Sigmoid colon (tissue), 7 donors: Measurements from ENCODE around the gene SERTAD1. TPM values are rescaled to one million over a fixed set of nuclear protein-coding genes. Genes with fewer than 3 reads are reported as not detected.

Source experiments
- DNase-seq: peaks from one replicate; pipeline ENCODE4 v3.0.0-alpha.2; 2019
- H3K27ac ChIP-seq, 4 donors: fragments of 200-600 bp; sonication (generic); one replicate each; pipeline ENCODE4 v1.5.1; 2016 to 2019; ENCODE audit warnings: mild to moderate bottlenecking in 1 of 4
- H3K27me3 ChIP-seq, 3 donors: fragments of 200-600 bp; sonication (generic); one replicate each; pipeline ENCODE4 v1.5.1; 2019; ENCODE audit warnings: mild to moderate bottlenecking in 1 of 3
- H3K36me3 ChIP-seq, 4 donors: fragments of 200-600 bp; sonication (generic); one replicate each; pipeline ENCODE4 v1.5.1; 2016 to 2019
- H3K4me1 ChIP-seq, 4 donors: fragments of 200-600 bp; sonication (generic); one replicate each; pipeline ENCODE4 v1.5.1; 2017 to 2019
- H3K4me3 ChIP-seq, 4 donors: fragments of 200-600 bp; sonication (generic); one replicate each; pipeline ENCODE4 v1.5.1; 2017 to 2019; ENCODE audit warnings: mild to moderate bottlenecking in 2 of 4, moderate library complexity in 1 of 4
- H3K9me3 ChIP-seq, 4 donors: fragments of 200-600 bp in 3 of 4; sonication (generic) in 3 of 4; one replicate each; pipeline versions ENCODE4 v1.5.1 to v1.6.1; 2013 to 2019
- EP300 ChIP-seq, 4 donors: sonication (generic); formaldehyde crosslinking; IDR thresholded peaks; one replicate each; pipeline ENCODE4 v1.6.1; 2017; ENCODE audit warnings: antibody characterized with exemption in 4 of 4
- POLR2A ChIP-seq, 2 donors: fragments of 450-650 bp; IDR thresholded peaks; one replicate each; pipeline ENCODE4 v1.6.1; 2016; ENCODE audit warnings: antibody characterized with exemption in 2 of 2, mild to moderate bottlenecking in 2 of 2, moderate library complexity in 2 of 2
- POLR2AphosphoS5 ChIP-seq, 4 donors: sonication (generic); formaldehyde crosslinking; IDR thresholded peaks; one replicate each; pipeline ENCODE4 v1.6.1; 2017; ENCODE audit warnings: antibody characterized with exemption in 4 of 4
- WGBS, 2 donors: extraction: QIAGEN DNeasy Blood & Tissue Kit; methylation state at CpG; one replicate each; pipeline ENCODE4 v1.1.7; 2013; 5-methylcytosine and 5-hydroxymethylcytosine counted together
- intact Hi-C: fragments of 100-400 bp; cut with DNase I; formaldehyde crosslinking; loops from one replicate; pipeline ENCODE4 v1.15.1; 2023
- polyA plus RNA-seq, 3 donors: library from polyadenylated mRNA; stranded (reverse); fragments of 200-250 nt; gene quantifications; one replicate each; pipeline ENCODE4 v1.2.3, GENCODE V29; 2013
- total RNA-seq, 4 donors: library from RNA; depleted of rRNA; stranded (reverse); fragments of >200 nt; gene quantifications; one replicate each; pipeline ENCODE4 v1.1.0, GENCODE V29; 2016
- TF ChIP-seq, protein P1 (sequence below), 4 experiments: fragments of 450-650 bp in 3 of 4; fragments of 200-600 bp in 1 of 4; IDR thresholded peaks; one replicate each; pipeline ENCODE4 v1.5.1; 2016 to 2019; ENCODE audit warnings: antibody characterized with exemption in 4 of 4, mild to moderate bottlenecking in 3 of 4, moderate library complexity in 2 of 4
- donor health status: healthy with polysubstance abuse.
- donor health status: Bipolar disorder and iron deficiency.
- donor health status: healthy.

Gene SERTAD1
- total and polyA plus RNA-seq, 7 donors, result 10.2 to 44.4 (median 18.6) TPM

DNA sequence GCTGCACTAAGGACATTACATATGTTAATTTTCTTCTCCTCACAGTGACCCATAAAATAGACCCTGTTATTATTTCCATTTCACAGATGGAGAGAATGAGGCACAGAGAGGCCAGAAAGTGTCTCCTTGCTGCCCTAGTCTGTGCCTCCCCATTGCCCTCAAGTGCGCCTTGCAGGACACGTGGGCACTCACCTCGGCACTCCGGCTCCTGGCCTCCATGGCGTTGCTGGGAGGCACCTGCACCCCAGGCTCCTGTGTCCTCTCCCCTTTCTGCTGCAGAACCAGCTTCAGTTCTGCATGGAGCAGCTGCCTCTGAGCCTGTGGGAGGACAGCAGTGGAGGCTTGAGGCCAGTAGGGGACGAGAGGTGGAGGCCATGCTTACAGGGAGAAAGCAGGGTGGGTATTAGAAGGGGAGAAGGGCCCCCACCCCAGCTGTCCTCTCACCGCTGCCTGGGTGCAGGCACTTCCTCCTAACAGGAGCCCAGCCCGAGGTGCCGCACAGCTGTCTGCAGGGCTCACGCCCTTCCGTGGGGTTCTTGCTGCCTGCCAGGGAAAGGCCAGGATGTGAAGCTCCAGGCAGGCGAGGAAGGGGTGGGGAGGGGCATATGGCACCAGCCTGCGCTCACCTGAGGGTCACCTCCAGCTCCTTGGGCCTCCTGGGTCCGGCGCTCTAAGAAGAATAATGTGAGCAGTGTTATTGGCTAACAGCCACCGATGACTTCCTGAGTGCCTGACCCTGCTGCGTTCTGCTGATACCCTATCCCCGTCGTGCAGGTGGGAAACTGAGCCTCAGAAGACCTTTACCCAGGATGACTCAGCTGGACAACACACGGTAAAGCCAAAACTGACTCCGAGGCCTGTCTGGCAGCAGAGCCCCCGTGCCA is 17.8 kb downstream of the SERTAD1 start:
- intact Hi-C loops, result no loop called here
- no peak overlapping the region for H3K4me3 ChIP-seq
- H3K9me3 ChIP-seq, result no peaks in the 10 kb centered on the region
- no peak for DNase-seq
- H3K36me3 ChIP-seq, result no peaks in the 10 kb centered on the region
- peaks cover 0 to 22% (median 19%) of the 10 kb centered on the region in 4 donors for H3K4me1 ChIP-seq
- TF ChIP-seq EP300 (IDR thresholded peaks at IDR 0.05) (no peak), POLR2A (IDR thresholded peaks at IDR 0.05) (no peak)
- no peak overlapping the region for H3K27ac ChIP-seq
- H3K27me3 ChIP-seq, result no peaks in the 10 kb centered on the region
- WGBS, 2 donors, result 26 to 52% methylated on average over 22 of the region's 22 CpGs

- TF ChIP-seq POLR2A (IDR thresholded peaks at IDR 0.05), result peak in 1 of 2 donors; percentile 15
- TF ChIP-seq POLR2AphosphoS5 (IDR thresholded peaks at IDR 0.05), result peak; percentile 65 to 78 (median 73)
- TF ChIP-seq EP300 (IDR thresholded peaks at IDR 0.05), result no peak
- peak overlapping the region; percentile 41 to 68 (median 59) for H3K4me3 ChIP-seq
- H3K4me1 ChIP-seq, result peaks cover 0 to 26% (median 12%) of the 10 kb centered on the region in 4 donors
- H3K9me3 ChIP-seq, result no peaks in the 10 kb centered on the region
- H3K27ac ChIP-seq, result peak overlapping the region; percentile 86 to 96 (median 90)
- no peaks in the 10 kb centered on the region for H3K27me3 ChIP-seq
- intact Hi-C loops, result loop anchor here (5.0 kb wide), 3 partner anchors 36 to 64 kb away; partner anchors contain the start of genes BLVRB, C19orf47, PLD3 and SPTBN4
- peak; percentile 95 for DNase-seq
- 0 to 1% methylated on average over 41 of the region's 41 CpGs for WGBS, 2 donors
- no peaks in the 10 kb centered on the region for H3K36me3 ChIP-seq
Observed at GRCh38 chr19:40403262-40403984, 22.4 kb downstream of the SERTAD1 start.

DNA sequence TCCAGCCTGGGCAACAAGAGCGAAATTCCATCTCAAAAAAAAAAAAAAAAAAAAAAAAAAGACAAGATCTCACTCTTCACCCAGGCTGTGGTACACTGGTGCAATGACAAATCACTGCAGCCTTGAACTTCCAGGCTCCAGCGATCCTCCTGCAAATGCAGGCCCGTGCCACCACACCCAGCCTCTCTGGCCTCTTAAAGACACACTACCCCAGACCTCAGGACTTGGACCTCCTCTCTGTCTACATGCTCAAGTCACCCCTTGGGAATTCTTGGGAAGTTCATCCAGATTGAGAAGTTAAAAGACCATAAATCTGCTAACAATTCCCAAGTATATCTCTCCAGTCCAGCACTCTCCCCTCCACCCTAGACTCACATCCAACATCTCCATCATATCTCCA is 25.2 kb downstream of the SERTAD1 start:
- H3K27me3 ChIP-seq, result no peaks in the 10 kb centered on the region
- H3K27ac ChIP-seq, result no peak overlapping the region
- no peaks in the 10 kb centered on the region for H3K36me3 ChIP-seq
- H3K4me1 ChIP-seq, result peaks cover 0 to 26% (median 12%) of the 10 kb centered on the region in 4 donors
- H3K9me3 ChIP-seq, result no peaks in the 10 kb centered on the region
- H3K4me3 ChIP-seq, result no peak overlapping the region
- no peak for DNase-seq
- no peak for TF ChIP-seq EP300 (IDR thresholded peaks at IDR 0.05)
- TF ChIP-seq POLR2A (IDR thresholded peaks at IDR 0.05), result no peak
- no peak for TF ChIP-seq POLR2AphosphoS5 (IDR thresholded peaks at IDR 0.05)
- TF ChIP-seq, protein P1, sequence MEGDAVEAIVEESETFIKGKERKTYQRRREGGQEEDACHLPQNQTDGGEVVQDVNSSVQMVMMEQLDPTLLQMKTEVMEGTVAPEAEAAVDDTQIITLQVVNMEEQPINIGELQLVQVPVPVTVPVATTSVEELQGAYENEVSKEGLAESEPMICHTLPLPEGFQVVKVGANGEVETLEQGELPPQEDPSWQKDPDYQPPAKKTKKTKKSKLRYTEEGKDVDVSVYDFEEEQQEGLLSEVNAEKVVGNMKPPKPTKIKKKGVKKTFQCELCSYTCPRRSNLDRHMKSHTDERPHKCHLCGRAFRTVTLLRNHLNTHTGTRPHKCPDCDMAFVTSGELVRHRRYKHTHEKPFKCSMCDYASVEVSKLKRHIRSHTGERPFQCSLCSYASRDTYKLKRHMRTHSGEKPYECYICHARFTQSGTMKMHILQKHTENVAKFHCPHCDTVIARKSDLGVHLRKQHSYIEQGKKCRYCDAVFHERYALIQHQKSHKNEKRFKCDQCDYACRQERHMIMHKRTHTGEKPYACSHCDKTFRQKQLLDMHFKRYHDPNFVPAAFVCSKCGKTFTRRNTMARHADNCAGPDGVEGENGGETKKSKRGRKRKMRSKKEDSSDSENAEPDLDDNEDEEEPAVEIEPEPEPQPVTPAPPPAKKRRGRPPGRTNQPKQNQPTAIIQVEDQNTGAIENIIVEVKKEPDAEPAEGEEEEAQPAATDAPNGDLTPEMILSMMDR (IDR thresholded peaks at IDR 0.05), result no peak
- intact Hi-C loops, result loop anchor here (5.0 kb wide), 3 partner anchors 33 to 67 kb away; partner anchors contain the start of genes BLVRB, C19orf47, PLD3 and SPTBN4
- WGBS, 2 donors, result 48 to 80% methylated on average over 3 of the region's 3 CpGs

- H3K4me1 ChIP-seq, result peaks cover 0 to 10% (median 8%) of the 10 kb centered on the region in 4 donors
- H3K27ac ChIP-seq, result no peak overlapping the region
- H3K4me3 ChIP-seq, result peak overlapping the region in 2 of 4 donors; percentile 10 to 18
- no peaks in the 10 kb centered on the region for H3K36me3 ChIP-seq
- H3K27me3 ChIP-seq, result no peaks in the 10 kb centered on the region
- no peaks in the 10 kb centered on the region for H3K9me3 ChIP-seq
- TF ChIP-seq POLR2A (IDR thresholded peaks at IDR 0.05) (no peak), EP300 (IDR thresholded peaks at IDR 0.05) (no peak), POLR2AphosphoS5 (IDR thresholded peaks at IDR 0.05) (no peak)
- TF ChIP-seq, protein P1 (IDR thresholded peaks at IDR 0.05), result no peak
- no peak for DNase-seq
- intact Hi-C loops, result no loop called here
- 43 to 58% methylated on average over 49 of the region's 49 CpGs for WGBS, 2 donors
Observed at GRCh38 chr19:40398417-40399131, 27.2 kb downstream of the SERTAD1 start.

- no peaks in the 10 kb centered on the region for H3K4me1 ChIP-seq
- WGBS, 2 donors, result 95 to 96% methylated on average over 22 of the region's 22 CpGs
- no peak for DNase-seq
- H3K9me3 ChIP-seq, result no peaks in the 10 kb centered on the region
- no peak for TF ChIP-seq EP300 (IDR thresholded peaks at IDR 0.05)
- H3K4me3 ChIP-seq, result no peak overlapping the region
- intact Hi-C loops, result no loop called here
- H3K36me3 ChIP-seq, result no peaks in the 10 kb centered on the region
- H3K27ac ChIP-seq, result no peak overlapping the region
- no peaks in the 10 kb centered on the region for H3K27me3 ChIP-seq
Observed at GRCh38 chr19:40397568-40397906, 28.3 kb downstream of the SERTAD1 start.
